Hematopoietic multipotent progenitor cell treated with erythropoietin and hydrocortisone succinate and interleukin-3 and kit ligand, for 6 days (in vitro differentiated cells): Measurements from ENCODE around the gene SHANK1.
A peak's percentile ranks its signal among the peaks of the same experiment; 100 is the strongest.

ENCODE experiments used
- DNase-seq: peaks from one replicate; pipeline ENCODE4 v3.0.0-alpha.2; 2015

The SHANK1 gene

GRCh38 chr19:50679177-50680125 lies 40.2 kb downstream of the SHANK1 start:
- DNase-seq, result peak; percentile 89

- DNase-seq, result no peak
These were observed 41.3 kb downstream of the SHANK1 start for GRCh38 chr19:50678323-50678722.

- DNase-seq, result no peak
These were observed 42.0 kb downstream of the SHANK1 start for GRCh38 chr19:50677636-50678035.

GRCh38 chr19:50676625-50677197 lies 42.9 kb downstream of the SHANK1 start:
- no peak for DNase-seq

- DNase-seq, result no peak
These were observed 46.5 kb downstream of the SHANK1 start for GRCh38 chr19:50673118-50673517.

- DNase-seq, result no peak
These were observed 49.6 kb downstream of the SHANK1 start for GRCh38 chr19:50670102-50670380.

- DNase-seq, result peak; percentile 60
These were observed 50.1 kb downstream of the SHANK1 start for GRCh38 chr19:50669302-50670101.

GRCh38 chr19:50668879-50669278 lies 50.7 kb downstream of the SHANK1 start:
- no peak for DNase-seq

- no peak for DNase-seq
These were observed 51.2 kb downstream of the SHANK1 start for GRCh38 chr19:50668416-50668815.

GRCh38 chr19:50667759-50668231 lies 51.8 kb downstream of the SHANK1 start:
- no peak for DNase-seq

GRCh38 chr19:50667177-50667758 lies 52.3 kb downstream of the SHANK1 start:
- DNase-seq, result no peak

- no peak for DNase-seq
These were observed 53.0 kb downstream of the SHANK1 start for GRCh38 chr19:50666346-50667176.

- no peak for DNase-seq
These were observed 55.4 kb downstream of the SHANK1 start for GRCh38 chr19:50664204-50664603.

GRCh38 chr19:50663482-50663790 lies 56.2 kb downstream of the SHANK1 start:
- peak; percentile 60 for DNase-seq

- no peak for DNase-seq
These were observed 56.7 kb downstream of the SHANK1 start for GRCh38 chr19:50662651-50663481.

- DNase-seq, result no peak
These were observed 57.6 kb downstream of the SHANK1 start for GRCh38 chr19:50661766-50662650.

GRCh38 chr19:50661023-50661422 lies 58.6 kb downstream of the SHANK1 start:
- no peak for DNase-seq

GRCh38 chr19:50660088-50660366 lies 59.6 kb downstream of the SHANK1 start:
- no peak for DNase-seq

- no peak for DNase-seq
These were observed 60.1 kb downstream of the SHANK1 start for GRCh38 chr19:50659318-50660087.
